GM23248 (cell line): ENCODE data around the gene ATP2C2.

ENCODE experiments used
- EZH2 ChIP-seq: fragments of 200-600 bp; sonication (generic); IDR thresholded peaks from 2 replicates; pipeline ENCODE4 v1.6.1; 2018; ENCODE audit warnings: antibody characterized with exemption, mild to moderate bottlenecking; ENCODE audit not compliant: insufficient read depth, poor library complexity, severe bottlenecking
- EZH2phosphoT487 ChIP-seq: fragments of 200-600 bp; sonication (generic); IDR thresholded peaks from 2 replicates; pipeline ENCODE4 v1.6.1; 2018; ENCODE audit warnings: antibody characterized with exemption, moderate library complexity, mild to moderate bottlenecking, low read depth; ENCODE audit not compliant: insufficient read depth

- TF ChIP-seq EZH2 (no peak), EZH2phosphoT487 (no peak)
These were observed 82.0 kb downstream of the ATP2C2 start for GRCh38 chr16:84450176-84450865.
